Stomach smooth muscle (tissue), 2 donors: ENCODE measurements around the gene MBNL2.

Experiments
- H3K27ac ChIP-seq: one replicate; pipeline ENCODE4 v1.7.0; 2013; ENCODE audit warnings: mild to moderate bottlenecking, low read length, inconsistent platforms
- H3K27me3 ChIP-seq, 2 donors: one replicate each; pipeline ENCODE4 v1.7.0; 2013; ENCODE audit warnings: low read length in 2 of 2; ENCODE audit not compliant: insufficient read depth in 2 of 2, control insufficient read depth in 1 of 2
- H3K36me3 ChIP-seq, 2 donors: one replicate each; pipeline ENCODE4 v1.7.0; 2013; ENCODE audit warnings: low read length in 2 of 2; ENCODE audit not compliant: control insufficient read depth in 2 of 2, insufficient read depth in 2 of 2
- H3K4me1 ChIP-seq: one replicate; pipeline ENCODE4 v1.7.0; 2013; ENCODE audit warnings: low read length; ENCODE audit not compliant: control insufficient read depth, insufficient read depth
- H3K4me3 ChIP-seq, 2 donors: one replicate each; pipeline ENCODE4 v1.7.0; 2013; ENCODE audit warnings: low read length in 2 of 2
- H3K9ac ChIP-seq, 2 donors: one replicate each; pipeline ENCODE4 v1.7.0; 2013; ENCODE audit warnings: low read length in 2 of 2, mild to moderate bottlenecking in 1 of 2
- H3K9me3 ChIP-seq, 2 donors: one replicate each; pipeline ENCODE4 v1.7.0; 2013; ENCODE audit warnings: low read length in 2 of 2; ENCODE audit not compliant: control insufficient read depth in 2 of 2
- donor health status: healthy.
- donor health status: Pancreatic carcinoma.

Gene MBNL2

DNA sequence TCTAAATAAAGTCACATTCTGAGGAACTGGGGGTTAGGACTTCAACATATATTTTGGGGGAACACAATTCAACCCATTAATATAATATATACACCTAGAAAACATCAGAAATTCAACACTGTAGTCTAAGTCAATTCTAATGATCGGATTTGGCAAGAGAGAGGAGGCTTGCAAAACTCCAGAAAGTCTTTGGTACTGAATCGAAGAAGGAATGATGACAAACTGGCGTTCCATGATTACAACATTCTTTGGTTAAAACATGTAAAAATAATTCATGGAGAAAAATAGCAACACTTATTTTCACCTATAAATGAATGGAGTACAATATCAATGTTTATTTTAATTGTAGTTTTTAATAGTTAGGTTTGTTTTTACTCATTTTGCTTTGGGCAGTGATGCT lies 62.4 kb downstream of the MBNL2 start:
- H3K27ac ChIP-seq: no peak overlapping the region
- H3K9ac ChIP-seq: no peak overlapping the region
- no peak overlapping the region for H3K4me3 ChIP-seq
- H3K9me3 ChIP-seq: no peaks in the 10 kb centered on the region
- H3K36me3 ChIP-seq: no peaks in the 10 kb centered on the region
- no peaks in the 10 kb centered on the region for H3K27me3 ChIP-seq
- peaks cover 37% of the 10 kb centered on the region for H3K4me1 ChIP-seq

DNA sequence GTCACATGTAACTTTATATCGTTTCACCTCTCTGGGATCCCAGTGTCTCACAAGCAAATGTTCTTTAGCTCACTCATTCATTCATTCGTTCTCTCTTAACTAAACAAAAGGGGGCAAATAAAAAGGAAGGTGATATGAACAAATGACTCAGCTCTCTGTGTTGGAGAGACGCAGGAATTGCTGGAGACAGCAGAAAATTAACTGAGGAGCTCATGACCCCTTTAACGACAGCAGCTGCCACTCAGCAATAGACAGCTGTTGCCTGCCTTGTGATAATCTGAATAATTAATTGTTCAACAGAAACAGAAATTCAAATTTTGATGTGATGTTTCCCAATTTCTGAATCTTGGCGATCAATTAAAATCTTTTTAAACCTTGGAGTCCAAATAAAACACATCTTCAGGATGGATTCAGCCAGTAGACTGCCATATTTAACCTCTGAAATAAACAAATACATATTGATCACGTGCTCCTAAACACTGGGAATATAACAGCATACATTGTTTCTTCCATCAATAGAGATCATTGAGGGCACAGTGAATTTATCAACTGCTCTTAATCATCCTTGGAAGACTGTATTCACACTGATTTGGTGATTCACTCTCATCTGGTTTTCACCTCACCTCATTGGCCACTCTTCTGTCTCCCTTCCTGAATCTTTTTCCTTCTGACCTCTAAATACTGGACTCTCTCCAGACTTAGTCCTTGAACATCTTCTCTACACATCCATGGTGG lies 63.3 kb downstream of the MBNL2 start:
- Histone ChIP-seq H3K4me3 (no peak overlapping the region), H3K4me1 (peaks cover 37% of the 10 kb centered on the region), H3K27me3 (no peaks in the 10 kb centered on the region), H3K36me3 (no peaks in the 10 kb centered on the region), H3K9me3 (no peaks in the 10 kb centered on the region), H3K27ac (no peak overlapping the region), H3K9ac (no peak overlapping the region)

DNA sequence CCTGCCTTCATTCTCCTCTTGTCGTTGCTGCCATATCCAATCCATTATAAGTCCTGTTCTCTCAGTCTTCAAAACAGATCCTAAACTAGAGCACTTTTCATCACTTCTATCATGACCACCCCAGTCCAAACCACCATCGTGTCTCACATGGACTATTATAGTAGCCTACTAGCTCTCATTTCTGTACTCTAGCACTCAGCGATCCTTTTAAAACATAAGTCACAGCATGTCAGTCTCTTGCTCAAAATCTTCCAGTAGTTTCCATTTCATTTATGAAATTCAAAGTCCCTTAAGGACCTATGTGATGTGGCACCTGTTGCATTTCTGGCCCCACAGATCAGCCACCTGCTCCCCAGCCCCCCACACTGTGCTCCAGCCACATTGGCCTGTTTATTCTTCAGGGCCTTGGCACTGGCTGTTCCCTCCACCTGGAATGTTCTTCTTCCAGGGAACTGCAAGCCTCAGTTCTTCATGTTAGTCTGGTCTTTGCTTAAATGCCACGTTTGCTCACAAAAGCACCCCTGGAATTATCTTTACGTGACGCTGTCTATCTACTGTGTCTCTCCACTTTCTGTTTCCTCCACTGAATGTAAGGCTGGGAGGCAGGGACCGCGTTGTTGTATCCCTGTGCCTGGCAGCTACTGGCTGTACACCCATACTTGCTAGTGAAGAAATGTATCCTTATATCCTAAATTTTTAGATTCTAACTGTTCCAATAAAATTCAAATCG lies 64.3 kb downstream of the MBNL2 start:
- no peak overlapping the region for H3K27ac ChIP-seq
- peaks cover 30% of the 10 kb centered on the region for H3K4me1 ChIP-seq

DNA sequence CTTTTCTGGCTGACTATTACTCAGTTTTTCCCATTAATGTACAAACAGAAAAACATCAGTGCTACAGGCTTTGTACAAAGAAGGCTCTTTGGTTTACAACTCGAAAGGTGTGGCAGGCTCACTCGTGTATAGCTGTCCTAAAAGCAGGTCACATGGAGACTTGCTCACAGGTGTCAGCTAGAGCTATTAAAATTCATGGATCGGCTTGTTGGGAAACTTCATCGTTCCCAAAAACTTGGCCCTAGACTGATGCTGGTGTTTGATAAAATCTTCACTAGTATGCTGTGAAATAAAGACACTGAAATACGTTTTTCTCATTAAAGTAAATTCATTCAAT lies 64.9 kb downstream of the MBNL2 start:
- Histone ChIP-seq H3K27ac (no peak overlapping the region), H3K9ac (no peak overlapping the region), H3K36me3 (no peaks in the 10 kb centered on the region), H3K4me1 (peaks cover 30% of the 10 kb centered on the region), H3K9me3 (no peaks in the 10 kb centered on the region), H3K4me3 (no peak overlapping the region), H3K27me3 (no peaks in the 10 kb centered on the region)

More for the DNA sequence above, 64.3 kb downstream of the MBNL2 start:
- no peaks in the 10 kb centered on the region for H3K27me3 ChIP-seq
- H3K9ac ChIP-seq: no peak overlapping the region
- no peaks in the 10 kb centered on the region for H3K36me3 ChIP-seq
- no peak overlapping the region for H3K4me3 ChIP-seq
- no peaks in the 10 kb centered on the region for H3K9me3 ChIP-seq

DNA sequence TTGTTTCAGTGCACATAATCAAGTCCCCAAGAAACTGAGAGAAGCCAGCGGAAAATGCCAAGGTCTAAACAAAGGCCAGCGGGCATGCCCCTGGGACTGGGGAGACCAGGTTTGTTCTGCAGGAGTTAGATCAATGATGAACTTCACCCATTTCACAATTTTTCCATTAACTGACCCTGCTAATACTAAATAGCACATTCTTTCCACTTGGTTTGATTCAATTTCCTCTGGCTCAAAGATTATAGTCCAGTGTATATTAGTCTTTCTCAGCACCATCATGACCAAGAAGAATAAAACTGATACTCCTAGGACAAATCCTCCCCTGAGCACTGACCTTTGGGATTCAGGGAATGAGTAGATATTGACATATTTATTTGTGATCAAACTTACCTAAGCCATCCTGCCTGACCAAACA lies 66.4 kb downstream of the MBNL2 start:
- Histone ChIP-seq H3K9ac (no peak overlapping the region), H3K27me3 (no peaks in the 10 kb centered on the region), H3K27ac (no peak overlapping the region), H3K36me3 (no peaks in the 10 kb centered on the region), H3K4me3 (no peak overlapping the region), H3K4me1 (peaks cover 22% of the 10 kb centered on the region), H3K9me3 (no peaks in the 10 kb centered on the region)

DNA sequence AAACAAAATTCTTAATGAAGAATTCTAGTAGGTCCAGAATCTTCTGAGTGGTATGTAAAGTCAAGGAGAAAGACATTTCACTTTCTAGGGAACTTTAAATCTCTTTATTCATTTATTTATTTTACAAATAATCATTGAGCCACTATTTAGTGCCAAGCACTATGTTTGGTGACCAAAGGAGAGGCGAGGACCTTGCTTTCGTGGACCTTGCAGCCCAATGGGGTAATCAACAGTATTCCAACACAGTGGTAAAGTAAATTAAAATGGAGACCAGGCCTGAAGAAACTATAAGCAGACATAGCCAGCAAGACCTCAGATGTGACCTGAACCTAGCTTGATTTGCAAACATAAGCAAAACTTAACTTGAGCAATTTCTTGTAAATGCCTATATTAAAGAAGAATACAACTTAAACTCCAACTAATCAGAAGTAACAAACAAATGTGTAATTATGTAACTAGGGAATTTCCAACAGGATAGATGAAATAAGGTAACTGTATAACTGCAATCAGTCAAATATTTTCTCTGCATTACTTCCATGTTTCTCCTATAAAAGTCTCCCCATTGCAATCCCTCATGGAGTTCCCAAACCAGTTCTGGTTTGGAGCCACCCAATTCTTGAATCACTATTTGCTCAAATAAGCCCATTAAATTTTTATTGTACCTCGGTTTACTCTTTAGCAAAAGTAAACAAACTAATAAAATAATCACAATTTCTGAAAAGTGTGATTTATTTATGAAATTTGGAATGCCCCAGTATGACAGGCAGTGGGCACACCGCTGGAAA lies 67.6 kb downstream of the MBNL2 start:
- H3K27me3 ChIP-seq: no peaks in the 10 kb centered on the region
- peaks cover 15% of the 10 kb centered on the region for H3K4me1 ChIP-seq
- no peak overlapping the region for H3K27ac ChIP-seq
- H3K9me3 ChIP-seq: no peaks in the 10 kb centered on the region
- H3K36me3 ChIP-seq: no peaks in the 10 kb centered on the region
- no peak overlapping the region for H3K4me3 ChIP-seq
- H3K9ac ChIP-seq: no peak overlapping the region

DNA sequence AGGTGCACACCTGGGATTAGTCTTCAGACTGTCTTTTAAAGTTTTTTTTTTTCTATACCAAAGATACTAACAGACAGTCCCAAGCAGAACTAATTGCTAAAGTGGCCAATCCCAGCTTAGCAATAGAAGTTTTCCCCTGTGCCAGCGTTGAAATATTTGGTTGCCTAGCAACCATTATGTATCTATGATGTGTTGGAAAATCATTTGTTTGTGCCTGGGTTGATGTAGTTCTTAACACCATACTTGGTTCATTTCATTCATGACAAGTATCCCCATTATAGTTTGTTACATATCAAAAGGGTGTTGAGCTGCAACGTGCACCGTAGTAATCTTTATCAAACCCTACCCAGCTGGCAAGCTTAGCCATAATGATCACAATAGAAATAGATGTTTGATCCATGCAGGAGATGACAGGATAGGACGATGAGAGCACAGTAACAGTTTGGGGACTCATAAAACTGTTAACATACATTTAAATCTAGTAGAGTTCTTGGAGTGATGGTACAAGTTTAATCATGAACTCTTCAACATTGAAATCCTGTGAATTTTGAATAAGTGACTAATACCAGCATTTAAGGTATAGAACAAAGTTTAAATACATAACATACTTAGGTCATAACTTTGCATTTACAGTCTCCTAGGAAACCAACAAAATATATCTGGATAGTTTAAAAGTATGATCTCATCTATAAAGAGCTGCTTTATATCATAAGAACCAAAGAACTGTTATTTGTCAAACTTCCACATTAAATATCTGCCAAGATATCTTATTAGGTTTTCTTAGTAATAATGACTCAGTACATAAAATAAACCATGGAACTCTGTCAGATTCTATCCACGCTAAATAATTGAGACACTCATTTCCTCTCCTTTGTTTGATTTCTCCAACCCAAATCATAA lies 73.4 kb downstream of the MBNL2 start:
- peak overlapping the region; percentile 58 for H3K27ac ChIP-seq
- H3K9ac ChIP-seq: peak overlapping the region in 1 of 2 donors; percentile 40
- no peaks in the 10 kb centered on the region for H3K9me3 ChIP-seq
- peak overlapping the region in 1 of 2 donors; percentile 10 for H3K4me3 ChIP-seq
- peaks cover 3% of the 10 kb centered on the region for H3K4me1 ChIP-seq
- H3K27me3 ChIP-seq: no peaks in the 10 kb centered on the region
- H3K36me3 ChIP-seq: no peaks in the 10 kb centered on the region

DNA sequence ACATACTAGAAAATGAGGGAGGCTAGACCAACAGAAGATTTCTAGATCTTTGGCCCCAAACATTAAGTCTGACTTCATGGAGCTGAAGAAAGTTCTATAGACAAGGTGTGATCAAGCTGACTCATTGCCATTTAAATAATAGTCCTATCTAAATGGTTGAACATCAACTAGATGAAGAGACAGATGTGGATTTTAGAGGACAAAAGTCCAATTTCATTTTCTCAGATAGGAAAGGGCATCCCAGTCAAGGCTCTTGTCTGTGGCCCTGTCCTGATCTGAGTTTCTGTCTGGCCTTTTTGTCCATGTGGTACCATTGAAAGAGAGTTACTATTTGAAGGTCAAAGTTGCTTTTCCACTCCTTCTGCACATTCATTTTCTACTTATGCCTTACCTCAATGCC lies 74.6 kb downstream of the MBNL2 start:
- H3K4me3 ChIP-seq: no peak overlapping the region
- H3K36me3 ChIP-seq: no peaks in the 10 kb centered on the region
- no peak overlapping the region for H3K9ac ChIP-seq
- peaks cover 6% of the 10 kb centered on the region for H3K4me1 ChIP-seq
- H3K27ac ChIP-seq: no peak overlapping the region
- H3K27me3 ChIP-seq: no peaks in the 10 kb centered on the region
- no peaks in the 10 kb centered on the region for H3K9me3 ChIP-seq

DNA sequence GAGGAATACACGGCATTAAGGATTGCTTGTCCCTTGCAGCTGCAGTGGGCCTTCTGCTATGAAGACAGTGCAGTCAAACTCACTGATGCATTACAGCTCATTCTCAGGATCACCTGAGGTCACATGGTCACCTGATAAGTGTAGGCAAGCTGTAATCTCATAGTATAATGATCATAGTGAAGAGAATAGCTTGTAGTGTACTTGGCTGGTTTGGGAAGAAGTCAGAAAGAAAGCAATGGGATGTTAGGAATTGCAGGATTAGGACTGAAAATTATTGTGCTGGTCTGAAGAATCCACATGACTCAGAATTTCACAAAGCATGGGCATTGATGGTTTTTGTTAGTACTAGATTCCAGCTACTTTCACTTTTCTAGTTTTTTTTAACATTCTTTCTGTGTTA lies 76.7 kb downstream of the MBNL2 start:
- peaks cover 6% of the 10 kb centered on the region for H3K4me1 ChIP-seq
- H3K27me3 ChIP-seq: no peaks in the 10 kb centered on the region
- no peak overlapping the region for H3K9ac ChIP-seq
- H3K4me3 ChIP-seq: no peak overlapping the region
- no peaks in the 10 kb centered on the region for H3K36me3 ChIP-seq
- H3K27ac ChIP-seq: no peak overlapping the region
- H3K9me3 ChIP-seq: no peaks in the 10 kb centered on the region

DNA sequence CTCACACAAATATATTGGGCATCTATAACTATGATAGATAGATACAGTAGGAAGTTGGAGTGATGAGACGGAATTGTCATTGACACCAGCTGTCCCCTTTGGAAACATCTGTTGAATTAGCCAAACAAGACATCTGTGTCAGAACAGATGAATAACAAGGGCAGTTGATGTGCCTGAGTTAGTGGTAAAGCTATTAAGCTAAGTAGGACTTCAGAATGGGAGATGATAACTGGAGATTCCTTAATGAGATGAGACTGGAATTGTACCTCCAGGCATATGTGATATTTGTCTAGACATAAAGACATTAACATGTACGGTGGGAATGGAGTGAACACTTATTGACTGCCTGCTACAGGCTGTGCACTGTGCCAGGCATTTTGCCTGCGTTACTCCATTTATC lies 78.7 kb downstream of the MBNL2 start:
- Histone ChIP-seq H3K4me3 (no peak overlapping the region), H3K4me1 (peaks cover 6% of the 10 kb centered on the region), H3K27ac (no peak overlapping the region), H3K27me3 (no peaks in the 10 kb centered on the region), H3K36me3 (no peaks in the 10 kb centered on the region), H3K9ac (no peak overlapping the region), H3K9me3 (no peaks in the 10 kb centered on the region)
